PC-3 (cell line): Measurements from ENCODE around the gene TBX10.
"Not testable (repeated sequence)": the region's sequence is repeated elsewhere in the genome, so short reads cannot be mapped to it uniquely, and the experiment has no call there.

Experiments used
- CTCF ChIP-seq: fragments of 300-600 bp; sonication (generic); conservative IDR thresholded peaks from 2 replicates; pipeline ENCODE4 v1.5.1; 2017; ENCODE audit warnings: antibody characterized with exemption, low read depth, mild to moderate bottlenecking, low read length
- EZH2 ChIP-seq: fragments of 300-600 bp; sonication (generic); IDR thresholded peaks from one replicate; pipeline ENCODE4 v1.6.1; 2017; ENCODE audit warnings: antibody characterized with exemption, mild to moderate bottlenecking, low read length; ENCODE audit not compliant: unreplicated experiment

- TF ChIP-seq CTCF, EZH2: not testable (repeated sequence)
These were observed 18.9 kb downstream of the TBX10 start for GRCh38 chr11:67620621-67621020.
